ENCODE results near the gene GDI1.

DNA sequence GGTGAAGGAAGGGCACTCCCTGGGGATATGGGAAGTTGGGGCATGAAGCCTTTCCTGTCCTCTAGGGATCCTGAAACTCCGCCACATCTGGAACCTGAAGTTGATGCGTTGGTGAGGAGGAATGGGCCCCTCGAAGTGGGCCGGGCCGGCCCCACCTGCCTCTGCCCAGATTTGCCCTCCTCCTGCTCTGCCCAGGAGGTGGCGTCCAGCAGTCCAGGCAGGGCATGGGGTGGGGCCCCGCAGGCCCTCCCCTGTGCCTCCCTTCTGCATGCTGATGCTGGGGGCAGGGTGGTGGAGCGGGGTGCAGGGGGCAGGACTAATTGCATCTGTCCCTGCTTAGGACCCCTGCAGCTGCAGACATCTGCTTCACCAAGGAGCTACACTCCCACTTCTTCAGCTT, 23.8 kb upstream of the GDI1 start:
- TF ChIP-seq, protein P1, sequence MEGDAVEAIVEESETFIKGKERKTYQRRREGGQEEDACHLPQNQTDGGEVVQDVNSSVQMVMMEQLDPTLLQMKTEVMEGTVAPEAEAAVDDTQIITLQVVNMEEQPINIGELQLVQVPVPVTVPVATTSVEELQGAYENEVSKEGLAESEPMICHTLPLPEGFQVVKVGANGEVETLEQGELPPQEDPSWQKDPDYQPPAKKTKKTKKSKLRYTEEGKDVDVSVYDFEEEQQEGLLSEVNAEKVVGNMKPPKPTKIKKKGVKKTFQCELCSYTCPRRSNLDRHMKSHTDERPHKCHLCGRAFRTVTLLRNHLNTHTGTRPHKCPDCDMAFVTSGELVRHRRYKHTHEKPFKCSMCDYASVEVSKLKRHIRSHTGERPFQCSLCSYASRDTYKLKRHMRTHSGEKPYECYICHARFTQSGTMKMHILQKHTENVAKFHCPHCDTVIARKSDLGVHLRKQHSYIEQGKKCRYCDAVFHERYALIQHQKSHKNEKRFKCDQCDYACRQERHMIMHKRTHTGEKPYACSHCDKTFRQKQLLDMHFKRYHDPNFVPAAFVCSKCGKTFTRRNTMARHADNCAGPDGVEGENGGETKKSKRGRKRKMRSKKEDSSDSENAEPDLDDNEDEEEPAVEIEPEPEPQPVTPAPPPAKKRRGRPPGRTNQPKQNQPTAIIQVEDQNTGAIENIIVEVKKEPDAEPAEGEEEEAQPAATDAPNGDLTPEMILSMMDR (optimal IDR thresholded peaks at IDR 0.05 in 1 of 3, IDR thresholded peaks at IDR 0.05 in 1 of 3, conservative IDR thresholded peaks at IDR 0.05 in 1 of 3; ENCODE audit: extremely low read depth in 1 of 3, insufficient read depth in 2 of 3, low read length in 3 of 3), result no peak
- no peak for TF ChIP-seq EZH2 (IDR thresholded peaks at IDR 0.05; ENCODE audit: low read length)
